ENCODE measurements around the gene PPP1R15A.

The PPP1R15A gene

GRCh38 chr19:48925240-48925843, 53.1 kb downstream of the PPP1R15A start:
- H3K9ac ChIP-seq (ENCODE audit: low read depth, low read length): no peak overlapping the region
- no peak overlapping the region for H3K4me3 ChIP-seq (ENCODE audit: low read length)
- H3K27me3 ChIP-seq (ENCODE audit: insufficient read depth, low read length): no peaks in the 10 kb centered on the region
- no peaks in the 10 kb centered on the region for H3K9me3 ChIP-seq (ENCODE audit: insufficient read depth, low read depth, low read length)
- no peak overlapping the region for H3K27ac ChIP-seq (ENCODE audit: low read length)
- peaks cover 23% of the 10 kb centered on the region for H3K36me3 ChIP-seq (ENCODE audit: insufficient read depth, low read depth, low read length)
- no peaks in the 10 kb centered on the region for H3K4me1 ChIP-seq (ENCODE audit: insufficient read depth, low read length)

All from iPS-20b (cell line).